GM23248 (cell line): ENCODE data around the gene HMMR. TPM values are rescaled to one million over a fixed set of nuclear protein-coding genes. Genes with fewer than 3 reads are reported as not detected.

Experiments
- DNase-seq: peaks from one replicate; pipeline ENCODE4 v3.0.0-alpha.2; 2015
- H2AFZ ChIP-seq: fragments of 200-600 bp; sonication (generic); 2 replicates; pipeline ENCODE4 v1.6.1; 2016; ENCODE audit warnings: antibody characterized with exemption
- H3F3A ChIP-seq: fragments of 200-600 bp; sonication (generic); 2 replicates; pipeline ENCODE4 v1.6.1; 2016; ENCODE audit warnings: mild to moderate bottlenecking, antibody characterized with exemption, mixed run types; ENCODE audit not compliant: insufficient read depth
- H3K27ac ChIP-seq: fragments of 200-600 bp; sonication (generic); 2 replicates; pipeline ENCODE4 v1.5.1; 2016; ENCODE audit warnings: mild to moderate bottlenecking
- H3K27me3 ChIP-seq: fragments of 200-600 bp; sonication (generic); replicated peaks from 2 replicates; pipeline ENCODE4 v1.6.1; 2016; ENCODE audit warnings: mild to moderate bottlenecking; ENCODE audit not compliant: insufficient read depth
- H3K36me3 ChIP-seq: fragments of 200-600 bp; sonication (generic); 2 replicates; pipeline ENCODE4 v1.6.1; 2016; ENCODE audit warnings: low read depth, mild to moderate bottlenecking
- H3K4me1 ChIP-seq: fragments of 200-600 bp; sonication (generic); 2 replicates; pipeline ENCODE4 v1.6.1; 2016; ENCODE audit warnings: mild to moderate bottlenecking; ENCODE audit not compliant: insufficient read depth
- H3K4me2 ChIP-seq: fragments of 200-600 bp; sonication (generic); one replicate; pipeline ENCODE4 v1.6.1; 2016; ENCODE audit warnings: mild to moderate bottlenecking; ENCODE audit not compliant: unreplicated experiment
- H3K4me3 ChIP-seq: fragments of 200-600 bp; sonication (generic); 2 replicates; pipeline ENCODE4 v1.5.1; 2016; ENCODE audit warnings: mild to moderate bottlenecking
- H3K79me2 ChIP-seq: fragments of 200-600 bp; sonication (generic); 2 replicates; pipeline ENCODE4 v1.6.1; 2016; ENCODE audit warnings: mild to moderate bottlenecking; ENCODE audit not compliant: insufficient read depth
- H3K9ac ChIP-seq: fragments of 200-600 bp; sonication (generic); 2 replicates; pipeline ENCODE4 v1.6.1; 2016; ENCODE audit warnings: mild to moderate bottlenecking
- H3K9me2 ChIP-seq: fragments of 200-600 bp; sonication (generic); 2 replicates; pipeline ENCODE4 v1.6.1; 2016; ENCODE audit warnings: mixed run types, mild to moderate bottlenecking, moderate library complexity; ENCODE audit not compliant: insufficient read depth
- H3K9me3 ChIP-seq: fragments of 200-600 bp; sonication (generic); one replicate; pipeline ENCODE4 v1.6.1; 2017; ENCODE audit warnings: low read depth
- H4K20me1 ChIP-seq: fragments of 200-600 bp; sonication (generic); 2 replicates; pipeline ENCODE4 v1.6.0; 2016; ENCODE audit not compliant: insufficient read depth
- EZH2 ChIP-seq: fragments of 200-600 bp; sonication (generic); IDR thresholded peaks from 2 replicates; pipeline ENCODE4 v1.6.1; 2018; ENCODE audit warnings: antibody characterized with exemption, mild to moderate bottlenecking; ENCODE audit not compliant: insufficient read depth, poor library complexity, severe bottlenecking
- EZH2phosphoT487 ChIP-seq: fragments of 200-600 bp; sonication (generic); IDR thresholded peaks from 2 replicates; pipeline ENCODE4 v1.6.1; 2018; ENCODE audit warnings: antibody characterized with exemption, moderate library complexity, mild to moderate bottlenecking, low read depth; ENCODE audit not compliant: insufficient read depth
- WGBS, 2 experiments: methylation state at CpG; one replicate each; pipeline ENCODE4 v1.1.6; 2015 to 2017; ENCODE audit warnings: low lambda C conversion rate in 2 of 2, low coverage in 1 of 2; ENCODE audit errors: missing lambda C conversion rate in 2 of 2; 5-methylcytosine and 5-hydroxymethylcytosine counted together
- in situ Hi-C: fragments of 300-500 bp; cut with MboI; formaldehyde crosslinking; loops from 2 replicates; pipeline ENCODE4 v1.15.0; 2020
- polyA plus RNA-seq: library from polyadenylated mRNA; unstranded; fragments of >200 nt; fragmentation: Nextera tagmentation; extraction: Ambion mirVana; gene quantifications from 2 replicates; pipeline ENCODE4 v1.2.1, GENCODE V29; 2016
- total RNA-seq: library from RNA; depleted of rRNA; stranded (reverse); fragments of >200 nt; shearing (Covaris generic); gene quantifications from 2 replicates; pipeline ENCODE4 v1.2.3, GENCODE V29; 2014

Gene HMMR
- total and polyA plus RNA-seq, 2 experiments from 2014 or later: 10.7 to 16.4 TPM

GRCh38 chr5:163437309-163438182, 22.9 kb upstream of the HMMR start, which contains the start of gene CCNG1:
Gene CCNG1, plus strand, starts transcription at chr5:163437595. Its CDS starts 1,662 bp downstream, at chr5:163439257.
- H3K27me3 ChIP-seq: no peaks in the 10 kb centered on the region
- peak within 1 kb of the TSS; percentile 93 for H3K4me2 ChIP-seq
- peak within 1 kb of the TSS; percentile 98 for H3K4me3 ChIP-seq
- H3K36me3 ChIP-seq: peaks cover 33% of the 10 kb centered on the region
- peaks cover 29% of the 10 kb centered on the region for H3K4me1 ChIP-seq
- peaks cover 52% of the 10 kb centered on the region for H3K79me2 ChIP-seq
- in situ Hi-C loops: no loop called here
- H3K9me3 ChIP-seq: no peaks in the 10 kb centered on the region
- peak within 1 kb of the TSS; percentile 98 for H3K9ac ChIP-seq
- H3K27ac ChIP-seq: peak within 1 kb of the TSS; percentile 78
- no peaks in the 10 kb centered on the region for H3F3A ChIP-seq
- WGBS, 2 experiments: 1 to 3% methylated on average over 45 to 51 of the region's 51 CpGs
- peak within 1 kb of the TSS; percentile 91 for H2AFZ ChIP-seq
- TF ChIP-seq EZH2phosphoT487 (no peak), EZH2 (no peak)
- H3K9me2 ChIP-seq: no peaks in the 10 kb centered on the region
- H4K20me1 ChIP-seq: peaks cover 6% of the 10 kb centered on the region; the same call in 1 of the 2 replicates
- peak; percentile 98 for DNase-seq

DNA sequence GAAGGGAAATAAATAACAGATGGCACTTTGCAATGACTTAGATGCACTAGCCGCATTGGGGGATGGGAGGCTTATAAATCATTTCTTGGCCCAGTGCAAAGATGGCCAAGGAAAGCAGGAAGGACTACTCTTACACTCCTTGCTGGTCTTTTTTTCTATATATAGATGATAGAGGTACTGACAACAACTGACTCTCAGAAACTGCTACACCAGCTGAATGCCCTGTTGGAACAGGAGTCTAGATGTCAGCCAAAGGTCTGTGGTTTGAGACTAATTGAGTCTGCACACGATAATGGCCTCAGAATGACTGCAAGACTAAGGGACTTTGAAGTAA, 21.4 kb upstream of the HMMR start:
- Histone ChIP-seq H3K9ac (0 out of 2 replicates have a peak overlapping the region, but pooled peaks have one; percentile 10), H3K27me3 (no peaks in the 10 kb centered on the region), H3K9me3 (no peaks in the 10 kb centered on the region), H3K4me2 (peak overlapping the region; percentile 93), H3K36me3 (peaks cover 45% of the 10 kb centered on the region), H3K4me3 (peak overlapping the region; percentile 98), H3K9me2 (no peaks in the 10 kb centered on the region), H4K20me1 (peaks cover 6% of the 10 kb centered on the region; the same call in 1 of the 2 replicates), H2AFZ (no peak overlapping the region), H3K4me1 (peaks cover 29% of the 10 kb centered on the region), H3K27ac (no peak overlapping the region), H3K79me2 (peaks cover 58% of the 10 kb centered on the region), H3F3A (peaks cover 4% of the 10 kb centered on the region; the same call in 1 of the 2 replicates)
- peak; percentile 52 for DNase-seq
- in situ Hi-C loops: no loop called here
- TF ChIP-seq EZH2phosphoT487 (no peak), EZH2 (no peak)
- WGBS, 2 experiments: 21 to 29% methylated on average over 2 of the region's 2 CpGs

- Histone ChIP-seq H2AFZ (no peak overlapping the region), H3K9ac (no peak overlapping the region), H3K27ac (no peak overlapping the region), H4K20me1 (peaks cover 6% of the 10 kb centered on the region; the same call in 1 of the 2 replicates), H3K4me3 (no peak overlapping the region), H3F3A (peaks cover 4% of the 10 kb centered on the region; the same call in 1 of the 2 replicates), H3K4me2 (no peak overlapping the region), H3K4me1 (peaks cover 29% of the 10 kb centered on the region), H3K27me3 (no peaks in the 10 kb centered on the region), H3K36me3 (peaks cover 64% of the 10 kb centered on the region), H3K79me2 (peaks cover 62% of the 10 kb centered on the region), H3K9me2 (no peaks in the 10 kb centered on the region), H3K9me3 (no peaks in the 10 kb centered on the region)
- 97 to 99% methylated on average over 3 of the region's 3 CpGs for WGBS, 2 experiments
- no peak for TF ChIP-seq EZH2phosphoT487
- TF ChIP-seq EZH2: no peak
- in situ Hi-C loops: no loop called here
- DNase-seq: no peak
Measured at GRCh38 chr5:163440954-163441353, 19.5 kb upstream of the HMMR start.

- H3K9me2 ChIP-seq: no peaks in the 10 kb centered on the region
- H3K27ac ChIP-seq: no peak overlapping the region
- H3K27me3 ChIP-seq: no peaks in the 10 kb centered on the region
- DNase-seq: no peak
- TF ChIP-seq EZH2phosphoT487: no peak
- no peak for TF ChIP-seq EZH2
- 63 to 70% methylated on average over 1 of the region's 1 CpG for WGBS, 2 experiments
- in situ Hi-C loops: no loop called here
- H3K4me3 ChIP-seq: no peak overlapping the region
- no peaks in the 10 kb centered on the region for H3K9me3 ChIP-seq
- peaks cover 94% of the 10 kb centered on the region for H3K36me3 ChIP-seq
- H4K20me1 ChIP-seq: peaks cover 6% of the 10 kb centered on the region; the same call in 1 of the 2 replicates
- H3F3A ChIP-seq: peaks cover 38% of the 10 kb centered on the region
- no peak overlapping the region for H3K9ac ChIP-seq
- no peak overlapping the region for H2AFZ ChIP-seq
- H3K4me1 ChIP-seq: peaks cover 16% of the 10 kb centered on the region
- peaks cover 45% of the 10 kb centered on the region for H3K79me2 ChIP-seq
- no peak overlapping the region for H3K4me2 ChIP-seq
Measured at GRCh38 chr5:163444526-163444925, 15.9 kb upstream of the HMMR start.
